A673 (cell line): Measurements from ENCODE around the gene LYPD4. TPM values are rescaled to one million over a fixed set of nuclear protein-coding genes. Genes with fewer than 3 reads are reported as not detected.

Experiments used
- BruUV-seq: library from RNA; stranded (reverse); fragments of 400-500 nt; replicated peaks from 2 replicates; lab custom pipeline; 2021; lab: Mats Ljungman, UMichigan
- CTCF ChIA-PET: fragments of 300-600 bp; sonication (Branson Sonifier 250); formaldehyde crosslinking; loops from one replicate; lab custom pipeline; 2022; ENCODE audit warnings: antibody characterized with exemption; lab: Charles Lee
- POLR2A ChIA-PET: fragments of 300-600 bp; sonication (Branson Sonifier 250); formaldehyde crosslinking; loops from one replicate; lab custom pipeline; 2022; ENCODE audit warnings: antibody characterized with exemption; ENCODE audit not compliant: low non-redundant PET; lab: Charles Lee
- DNase-seq: peaks from one replicate; pipeline ENCODE4 v3.0.0-alpha.2; 2015; ENCODE audit warnings: low spot score
- H3K27ac ChIP-seq: fragments of 200-600 bp; sonication (generic); 2 replicates; pipeline ENCODE4 v1.5.1; 2016; ENCODE audit warnings: mixed run types, low read depth, mild to moderate bottlenecking, mixed read lengths, antibody characterized with exemption, low read length; ENCODE audit not compliant: poor library complexity, severe bottlenecking
- H3K27me3 ChIP-seq: fragments of 200-600 bp; sonication (generic); replicated peaks from 2 replicates; pipeline ENCODE4 v1.6.1; 2017; ENCODE audit warnings: mixed run types, low read depth, mild to moderate bottlenecking, mixed read lengths, antibody characterized with exemption, low read length; ENCODE audit not compliant: insufficient read depth, poor library complexity
- H3K36me3 ChIP-seq: fragments of 200-600 bp; sonication (generic); 2 replicates; pipeline ENCODE4 v1.6.1; 2016; ENCODE audit warnings: mixed run types, mild to moderate bottlenecking, mixed read lengths, antibody characterized with exemption, low read length; ENCODE audit not compliant: insufficient read depth, poor library complexity, severe bottlenecking
- H3K4me1 ChIP-seq: fragments of 200-600 bp; sonication (generic); 2 replicates; pipeline ENCODE4 v1.6.1; 2017; ENCODE audit warnings: mixed run types, mild to moderate bottlenecking, mixed read lengths, antibody characterized with exemption, low read length; ENCODE audit not compliant: insufficient read depth, poor library complexity, severe bottlenecking
- H3K4me3 ChIP-seq: fragments of 200-600 bp; sonication (generic); 2 replicates; pipeline ENCODE4 v1.5.1; 2016; ENCODE audit warnings: low read depth, mixed run types, mild to moderate bottlenecking, mixed read lengths, low read length; ENCODE audit not compliant: poor library complexity, severe bottlenecking
- H3K9me3 ChIP-seq: fragments of 200-600 bp; sonication (generic); 2 replicates; pipeline ENCODE4 v1.6.1; 2016; ENCODE audit warnings: mixed run types, low read depth, mild to moderate bottlenecking, mixed read lengths, antibody characterized with exemption, low read length; ENCODE audit not compliant: poor library complexity, severe bottlenecking
- EZH2 ChIP-seq: fragments of 200-600 bp; sonication (generic); IDR thresholded peaks from 2 replicates; pipeline ENCODE4 v1.6.1; 2017; ENCODE audit warnings: borderline replicate concordance, low read depth, mild to moderate bottlenecking, mixed read lengths, antibody characterized with exemption, low read length; ENCODE audit not compliant: poor library complexity, severe bottlenecking
- intact Hi-C: fragments of 100-400 bp; cut with micrococcal nuclease; formaldehyde crosslinking; loops from one replicate; pipeline ENCODE4 v1.10.0; 2022; ENCODE audit not compliant: unreplicated experiment
- total RNA-seq: library from RNA; stranded (reverse); gene quantifications from 2 replicates; pipeline ENCODE4 v1.2.3, GENCODE V29; 2021
- TF ChIP-seq, protein P1 (sequence below): fragments of 300-800, 200-600 bp; sonication (generic); conservative IDR thresholded peaks from 2 replicates; pipeline ENCODE4 v1.5.1; 2017; ENCODE audit warnings: low read depth, mild to moderate bottlenecking, antibody characterized with exemption, low read length, moderate library complexity, mixed read lengths

Gene LYPD4
- total RNA-seq, 1 experiment from 2014 or later: not detected

DNA sequence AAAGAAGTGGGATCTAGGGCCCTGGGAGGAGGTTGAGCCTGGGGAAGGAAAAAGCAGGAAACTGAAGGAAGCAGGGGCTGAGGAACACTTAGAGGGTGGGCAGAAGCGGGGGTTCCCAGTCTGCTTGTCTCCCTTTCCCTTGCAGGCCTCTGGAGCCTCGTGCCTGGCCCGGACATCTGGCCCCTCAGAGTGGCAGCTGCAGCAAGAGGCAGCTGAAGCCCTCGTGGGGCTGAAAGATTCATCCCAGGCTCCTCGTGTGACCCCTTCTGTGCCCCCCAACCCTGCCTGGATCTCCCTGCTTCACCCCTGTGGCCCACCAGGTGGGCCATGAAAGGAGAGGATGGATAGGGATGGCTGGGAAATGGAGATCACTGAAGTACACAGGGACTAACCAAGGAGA lies 5.9 kb upstream of the LYPD4 start:
- Histone ChIP-seq H3K27me3 (peaks cover 8% of the 10 kb centered on the region), H3K9me3 (no peaks in the 10 kb centered on the region), H3K4me1 (no peaks in the 10 kb centered on the region), H3K36me3 (no peaks in the 10 kb centered on the region), H3K4me3 (no peak overlapping the region), H3K27ac (no peak overlapping the region)
- no peak for DNase-seq
- TF ChIP-seq EZH2: no peak
- TF ChIP-seq, protein P1, sequence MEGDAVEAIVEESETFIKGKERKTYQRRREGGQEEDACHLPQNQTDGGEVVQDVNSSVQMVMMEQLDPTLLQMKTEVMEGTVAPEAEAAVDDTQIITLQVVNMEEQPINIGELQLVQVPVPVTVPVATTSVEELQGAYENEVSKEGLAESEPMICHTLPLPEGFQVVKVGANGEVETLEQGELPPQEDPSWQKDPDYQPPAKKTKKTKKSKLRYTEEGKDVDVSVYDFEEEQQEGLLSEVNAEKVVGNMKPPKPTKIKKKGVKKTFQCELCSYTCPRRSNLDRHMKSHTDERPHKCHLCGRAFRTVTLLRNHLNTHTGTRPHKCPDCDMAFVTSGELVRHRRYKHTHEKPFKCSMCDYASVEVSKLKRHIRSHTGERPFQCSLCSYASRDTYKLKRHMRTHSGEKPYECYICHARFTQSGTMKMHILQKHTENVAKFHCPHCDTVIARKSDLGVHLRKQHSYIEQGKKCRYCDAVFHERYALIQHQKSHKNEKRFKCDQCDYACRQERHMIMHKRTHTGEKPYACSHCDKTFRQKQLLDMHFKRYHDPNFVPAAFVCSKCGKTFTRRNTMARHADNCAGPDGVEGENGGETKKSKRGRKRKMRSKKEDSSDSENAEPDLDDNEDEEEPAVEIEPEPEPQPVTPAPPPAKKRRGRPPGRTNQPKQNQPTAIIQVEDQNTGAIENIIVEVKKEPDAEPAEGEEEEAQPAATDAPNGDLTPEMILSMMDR: no peak
- BruUV-seq: no TSS peak
- ChIA-PET POLR2A (no interaction called here), CTCF (interaction anchor here (1.0 kb wide), 1 partner anchor 15 kb away, joined by 3 read pairs; no protein-coding TSS in a partner anchor)
- intact Hi-C loops: no loop called here

DNA sequence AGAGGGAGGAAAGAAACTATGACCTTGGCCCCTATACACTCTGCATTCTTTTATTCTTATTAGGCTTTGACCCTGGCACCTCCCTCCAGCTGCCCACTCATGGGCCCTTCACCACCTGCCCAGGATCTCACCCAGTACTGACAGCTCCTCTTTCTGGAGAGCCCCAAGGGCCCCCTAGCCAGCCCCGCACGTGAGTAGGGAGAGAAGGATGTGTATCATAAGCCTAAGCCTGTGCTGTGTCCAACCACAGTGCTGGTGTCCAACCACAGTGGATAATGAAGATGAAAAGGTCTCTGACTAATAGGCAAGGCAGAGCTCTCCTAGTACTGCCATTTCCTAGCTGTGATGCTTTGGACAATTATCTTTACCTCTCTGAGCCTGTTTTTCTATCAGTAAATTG lies 4.6 kb upstream of the LYPD4 start:
- DNase-seq: no peak
- TF ChIP-seq, protein P1: no peak
- no peak for TF ChIP-seq EZH2
- Histone ChIP-seq H3K36me3 (no peaks in the 10 kb centered on the region), H3K9me3 (no peaks in the 10 kb centered on the region), H3K27me3 (peaks cover 8% of the 10 kb centered on the region), H3K4me1 (no peaks in the 10 kb centered on the region), H3K27ac (no peak overlapping the region), H3K4me3 (no peak overlapping the region)
- no TSS peak for BruUV-seq
- intact Hi-C loops: no loop called here
- POLR2A ChIA-PET: no interaction called here
- CTCF ChIA-PET: no interaction called here

DNA sequence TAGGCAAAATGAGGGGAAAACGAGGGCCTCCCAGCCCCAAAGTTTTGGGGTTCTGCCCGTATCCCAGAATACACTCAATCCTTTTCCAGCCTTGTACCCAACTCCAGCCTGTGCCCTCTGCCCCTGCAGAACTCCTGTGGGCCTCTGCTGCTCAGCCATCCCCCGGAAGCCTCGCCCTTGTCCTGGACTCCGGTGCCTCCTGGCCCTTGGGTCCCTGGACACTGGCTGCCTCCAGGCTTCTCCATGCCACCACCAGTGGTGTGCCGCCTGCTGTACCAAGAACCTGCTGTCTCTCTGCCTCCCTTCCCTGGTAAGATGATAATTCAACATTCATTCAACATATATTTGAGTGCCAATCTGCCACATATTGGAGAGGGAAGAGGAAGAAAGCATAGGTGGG lies 4.2 kb upstream of the LYPD4 start:
- CTCF ChIA-PET: no interaction called here
- Histone ChIP-seq H3K4me1 (no peaks in the 10 kb centered on the region), H3K4me3 (no peak overlapping the region), H3K9me3 (no peaks in the 10 kb centered on the region), H3K27me3 (peaks cover 8% of the 10 kb centered on the region), H3K27ac (no peak overlapping the region), H3K36me3 (no peaks in the 10 kb centered on the region)
- POLR2A ChIA-PET: no interaction called here
- BruUV-seq: no TSS peak
- intact Hi-C loops: no loop called here
- TF ChIP-seq EZH2: no peak
- TF ChIP-seq, protein P1: no peak
- DNase-seq: no peak
